CD8-positive, alpha-beta memory T cell (primary cell): ENCODE measurements around the gene PRRC2B. TPM values are rescaled to one million over a fixed set of nuclear protein-coding genes. Genes with fewer than 3 reads are reported as not detected.
A peak's percentile ranks its signal among the peaks of the same experiment; 100 is the strongest.
"Not testable (repeated sequence)": the region's sequence is repeated elsewhere in the genome, so short reads cannot be mapped to it uniquely, and the experiment has no call there.

Experiments used
- CTCF ChIA-PET: fragments of 350-600 bp; sonication (Branson Sonifier 250); formaldehyde crosslinking; loops from one replicate; lab custom pipeline; 2021; ENCODE audit warnings: antibody characterized with exemption; lab: Charles Lee
- POLR2A ChIA-PET: fragments of 350-600 bp; sonication (Branson Sonifier 250); formaldehyde crosslinking; loops from one replicate; lab custom pipeline; 2021; ENCODE audit warnings: antibody characterized with exemption; lab: Charles Lee
- DNase-seq, 5 donors: peaks; one replicate each; pipeline versions ENCODE4 v3.0.0 to v3.0.0-alpha.2; 2020 to 2022; ENCODE audit warnings: mixed read lengths in 1 of 5
- H3K27ac ChIP-seq: one replicate; pipeline ENCODE4 v1.7.0; 2013; ENCODE audit warnings: low read depth, mild to moderate bottlenecking, low read length, moderate library complexity
- H3K27me3 ChIP-seq: 2 replicates; pipeline ENCODE4 v1.7.0; 2013; ENCODE audit warnings: low read length, mild to moderate bottlenecking; ENCODE audit not compliant: insufficient read depth, poor library complexity, severe bottlenecking
- H3K36me3 ChIP-seq: 2 replicates; pipeline ENCODE4 v1.7.0; 2013; ENCODE audit warnings: mild to moderate bottlenecking, low read length, moderate library complexity; ENCODE audit not compliant: insufficient read depth
- H3K4me1 ChIP-seq: 2 replicates; pipeline ENCODE4 v1.7.0; 2013; ENCODE audit warnings: mild to moderate bottlenecking, low read length, moderate library complexity; ENCODE audit not compliant: insufficient read depth
- H3K4me3 ChIP-seq: 2 replicates; pipeline ENCODE4 v1.7.0; 2013; ENCODE audit warnings: mild to moderate bottlenecking, low read length
- H3K9me3 ChIP-seq: 2 replicates; pipeline ENCODE4 v1.7.0; 2013; ENCODE audit warnings: mild to moderate bottlenecking, low read length
- H3K27ac Mint-ChIP-seq, 8 donors: one replicate each; pipeline ENCODE4 v1.8.0; 2020 to 2021; ENCODE audit warnings: mixed read lengths in 8 of 8, mild to moderate bottlenecking in 6 of 8, inconsistent platforms in 3 of 8, moderate library complexity in 3 of 8
- H3K27me3 Mint-ChIP-seq, 2 donors: one replicate each; pipeline ENCODE4 v1.8.0; 2020 to 2021; ENCODE audit warnings: mixed read lengths in 2 of 2, mild to moderate bottlenecking in 1 of 2, moderate library complexity in 1 of 2
- H3K36me3 Mint-ChIP-seq, 3 donors: one replicate each; pipeline ENCODE4 v1.8.0; 2020 to 2021; ENCODE audit warnings: mixed read lengths in 3 of 3, inconsistent platforms in 1 of 3, mild to moderate bottlenecking in 1 of 3
- H3K4me1 Mint-ChIP-seq, 3 donors: one replicate each; pipeline ENCODE4 v1.8.0; 2020 to 2021; ENCODE audit warnings: mixed read lengths in 3 of 3, inconsistent platforms in 1 of 3, mild to moderate bottlenecking in 1 of 3
- H3K4me3 Mint-ChIP-seq, 7 donors: one replicate each; pipeline ENCODE4 v1.8.0; 2020 to 2021; ENCODE audit warnings: mixed read lengths in 7 of 7, mild to moderate bottlenecking in 6 of 7, moderate library complexity in 4 of 7, inconsistent platforms in 2 of 7
- H3K9me3 Mint-ChIP-seq, 5 donors: one replicate each; pipeline ENCODE4 v1.8.0; 2020 to 2022; ENCODE audit warnings: mixed read lengths in 5 of 5, mild to moderate bottlenecking in 3 of 5, moderate library complexity in 2 of 5, inconsistent platforms in 1 of 5
- polyA plus RNA-seq: library from polyadenylated mRNA; unstranded; fragments of 300-500 nt; fragmentation: Illumina TruSeq; gene quantifications from one replicate; pipeline ENCODE4 v1.2.3, GENCODE V29; 2021
- total RNA-seq, 2 experiments: library from RNA; stranded (reverse); gene quantifications; one replicate each; pipeline ENCODE4 v1.2.3, GENCODE V29; 2021

Gene PRRC2B
- total and polyA plus RNA-seq, 3 experiments from 2014 or later, result 42.1 to 146 (median 146) TPM

DNA sequence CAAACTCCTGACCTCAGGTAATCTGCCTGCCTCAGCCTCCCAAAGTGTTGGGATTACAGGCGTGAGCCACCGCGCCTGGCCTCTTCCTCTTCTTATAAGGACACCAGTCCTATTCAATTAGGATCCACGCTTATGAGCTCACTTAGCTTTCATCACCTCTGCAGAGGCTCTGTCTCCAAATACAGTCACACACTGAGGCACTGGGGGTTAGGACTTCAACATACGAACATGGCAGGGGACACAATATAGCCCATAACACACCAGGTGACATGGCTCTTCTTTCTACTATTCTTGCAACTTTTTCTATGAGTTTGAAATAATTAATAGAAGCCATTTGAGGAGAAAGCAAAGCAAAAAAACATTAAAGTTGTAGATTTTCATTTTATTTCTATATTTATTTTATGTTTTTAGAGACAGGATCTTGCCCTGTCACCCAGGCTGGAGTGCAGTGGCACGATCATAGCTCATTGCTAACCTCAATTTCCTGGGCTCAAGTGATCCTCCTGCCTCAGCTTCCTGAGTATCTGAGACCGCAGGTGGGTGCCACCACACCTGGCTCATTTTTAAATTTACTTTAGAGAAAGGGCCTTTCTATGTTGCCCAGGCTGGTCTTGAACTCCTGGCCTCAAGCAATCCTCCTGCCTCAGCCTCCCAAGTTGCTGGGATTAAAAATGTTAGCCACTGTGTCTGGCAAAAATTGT, 145.5 kb downstream of the PRRC2B start:
- H3K4me3 ChIP-seq, result no peak overlapping the region
- no peaks in the 10 kb centered on the region for H3K36me3 ChIP-seq
- H3K36me3 Mint-ChIP-seq, result peaks cover 0 to 12% (median 5%) of the 10 kb centered on the region in 3 donors
- H3K27me3 Mint-ChIP-seq, result peaks cover 0 to 2% of the 10 kb centered on the region in 2 donors
- peaks cover 12% of the 10 kb centered on the region for H3K9me3 ChIP-seq
- H3K9me3 Mint-ChIP-seq, result peaks cover 0 to 19% (median 17%) of the 10 kb centered on the region in 5 donors
- H3K27me3 ChIP-seq, result no peaks in the 10 kb centered on the region
- peaks cover 44% of the 10 kb centered on the region for H3K4me1 ChIP-seq
- H3K27ac Mint-ChIP-seq, result peak overlapping the region; percentile 26 to 94 (median 88)
- H3K27ac ChIP-seq, result no peak overlapping the region
- H3K4me1 Mint-ChIP-seq, result peaks cover 27 to 46% (median 33%) of the 10 kb centered on the region in 3 donors
- H3K4me3 Mint-ChIP-seq, result peak overlapping the region; percentile 32 to 85 (median 63)
- DNase-seq, result peak in 4 of 5 donors; percentile 13 to 45 (median 36)
- CTCF ChIA-PET, result no interaction called here
- POLR2A ChIA-PET, result interaction anchor here (0.6 to 0.7 kb wide), 2 partner anchors 166 to 271 kb away, joined by 3 to 6 read pairs; no protein-coding TSS in a partner anchor

DNA sequence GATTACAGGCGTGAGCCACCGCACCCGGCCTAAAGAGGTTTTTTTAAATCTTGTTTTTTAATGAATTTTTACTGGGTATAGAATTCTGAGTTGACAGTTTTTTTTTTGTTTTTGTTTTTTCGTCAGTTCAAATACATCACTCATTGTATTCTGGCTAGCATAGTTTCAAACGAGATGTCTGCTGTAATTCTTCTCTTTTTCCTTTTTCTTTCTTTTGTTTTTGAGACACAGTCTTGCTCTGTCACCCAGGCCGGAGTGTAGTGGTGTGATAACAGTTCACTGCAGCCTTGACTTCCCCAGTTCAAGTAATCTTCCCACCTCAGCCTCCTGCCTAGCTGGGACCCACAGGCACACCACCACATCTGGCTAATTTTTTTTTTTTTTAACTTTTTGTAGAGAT, 149.3 kb downstream of the PRRC2B start:
- peaks cover under 1 to 28% (median 20%) of the 10 kb centered on the region in 5 donors for H3K9me3 Mint-ChIP-seq
- no peak for DNase-seq
- Histone ChIP-seq H3K36me3 (no peaks in the 10 kb centered on the region), H3K4me3 (no peak overlapping the region), H3K27ac (no peak overlapping the region), H3K9me3 (peaks cover 14% of the 10 kb centered on the region), H3K27me3 (peaks cover 7% of the 10 kb centered on the region), H3K4me1 (peaks cover 27% of the 10 kb centered on the region)
- peaks cover 15 to 16% of the 10 kb centered on the region in 2 donors for H3K27me3 Mint-ChIP-seq
- ChIA-PET CTCF (no interaction called here), POLR2A (no interaction called here)
- no peak overlapping the region for H3K27ac Mint-ChIP-seq
- peak overlapping the region in 1 of 7 donors; percentile 25 for H3K4me3 Mint-ChIP-seq
- peaks cover 27 to 43% (median 34%) of the 10 kb centered on the region in 3 donors for H3K4me1 Mint-ChIP-seq
- peaks cover 0 to 20% (median 7%) of the 10 kb centered on the region in 3 donors for H3K36me3 Mint-ChIP-seq

GRCh38 chr9:131545003-131545785, 151.3 kb downstream of the PRRC2B start, which contains the start of gene PRRT1B:
PRRT1B (plus strand) TSS chr9:131545523; CDS start chr9:131545616, 93 bp downstream.
- Mint-ChIP-seq H3K4me3 (peak within 1 kb of the TSS; percentile 52 to 91 (median 81)), H3K27me3 (peaks cover 36% of the 10 kb centered on the region in 2 donors), H3K36me3 (peaks cover 0 to 27% (median 7%) of the 10 kb centered on the region in 3 donors), H3K27ac (peak within 1 kb of the TSS in 1 of 8 donors; percentile 39), H3K9me3 (peaks cover 8 to 33% (median 20%) of the 10 kb centered on the region in 5 donors), H3K4me1 (peaks cover 21 to 34% (median 24%) of the 10 kb centered on the region in 3 donors)
- H3K36me3 ChIP-seq, result no peaks in the 10 kb centered on the region
- peaks cover 7% of the 10 kb centered on the region for H3K27me3 ChIP-seq
- H3K4me1 ChIP-seq, result peaks cover 8% of the 10 kb centered on the region
- CTCF ChIA-PET, result interaction anchor here (1.2 kb wide), 1 partner anchor 14 kb away, joined by 3 read pairs; no protein-coding TSS in a partner anchor
- no peak within 1 kb of the TSS for H3K4me3 ChIP-seq
- POLR2A ChIA-PET, result no interaction called here
- no peak within 1 kb of the TSS for H3K27ac ChIP-seq
- DNase-seq, result no peak
- H3K9me3 ChIP-seq, result peaks cover 14% of the 10 kb centered on the region

GRCh38 chr9:131545786-131546335, 152.0 kb downstream of the PRRC2B start:
- DNase-seq, result no peak
- Histone ChIP-seq H3K4me3 (no peak overlapping the region), H3K9me3 (peaks cover 14% of the 10 kb centered on the region), H3K36me3 (no peaks in the 10 kb centered on the region), H3K27me3 (peaks cover 7% of the 10 kb centered on the region), H3K27ac (no peak overlapping the region), H3K4me1 (peaks cover 4% of the 10 kb centered on the region)
- CTCF ChIA-PET, result interaction anchor here (1.3 kb wide), 1 partner anchor 13 kb away, joined by 4 read pairs; no protein-coding TSS in a partner anchor
- peaks cover 39 to 40% of the 10 kb centered on the region in 2 donors for H3K27me3 Mint-ChIP-seq
- H3K4me3 Mint-ChIP-seq, result peak overlapping the region in 6 of 7 donors; percentile 37 to 84 (median 60)
- H3K27ac Mint-ChIP-seq, result no peak overlapping the region
- POLR2A ChIA-PET, result interaction anchor here (0.8 kb wide), 1 partner anchor 14 kb away, joined by 3 read pairs; no protein-coding TSS in a partner anchor
- peaks cover 8 to 33% (median 20%) of the 10 kb centered on the region in 5 donors for H3K9me3 Mint-ChIP-seq
- peaks cover 15 to 27% (median 17%) of the 10 kb centered on the region in 3 donors for H3K4me1 Mint-ChIP-seq
- H3K36me3 Mint-ChIP-seq, result peaks cover 0 to 27% (median 7%) of the 10 kb centered on the region in 3 donors

DNA sequence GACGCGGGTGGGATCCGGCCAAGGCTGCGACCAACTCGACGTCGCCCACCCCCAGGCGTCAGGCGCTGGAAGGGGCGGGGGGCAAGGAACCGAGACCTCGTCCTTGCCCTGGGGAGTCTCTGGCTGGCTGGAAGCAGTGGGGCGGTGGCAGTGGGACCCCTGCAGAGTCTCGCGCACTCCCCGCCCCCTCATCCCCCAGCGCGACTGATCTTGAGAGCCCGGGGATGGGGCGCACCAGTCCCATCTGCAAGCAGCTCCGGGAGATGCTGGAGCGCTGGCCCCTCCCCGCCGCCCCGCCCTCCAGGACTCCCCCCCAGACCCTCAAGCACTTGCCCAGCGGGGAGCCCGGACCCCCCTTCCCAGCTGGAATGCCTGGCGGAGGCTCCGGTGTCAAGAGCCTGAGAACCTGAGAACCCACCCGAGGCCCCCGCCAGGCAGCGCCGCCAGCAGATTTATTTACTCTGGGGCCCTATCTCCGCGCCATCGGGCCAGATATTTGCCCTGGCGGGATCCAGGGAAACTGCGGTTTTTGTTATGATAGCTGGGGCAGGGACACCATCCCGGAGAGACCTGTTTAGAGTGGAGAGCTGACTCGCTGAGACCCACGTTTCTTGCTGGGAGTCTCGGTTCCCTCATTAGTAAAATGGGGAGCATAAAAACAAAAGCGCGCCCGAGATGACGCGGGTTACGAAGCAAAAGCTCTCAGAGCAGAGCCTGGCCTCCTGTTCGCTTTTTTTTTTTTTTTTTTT, 152.6 kb downstream of the PRRC2B start:
- peak overlapping the region; percentile 53 for H3K4me3 ChIP-seq
- POLR2A ChIA-PET, result interaction anchor here (0.7 to 0.8 kb wide), 2 partner anchors 13 to 151 kb away, joined by 3 to 7 read pairs; no protein-coding TSS in a partner anchor
- Mint-ChIP-seq H3K9me3 (peaks cover 8 to 33% (median 20%) of the 10 kb centered on the region in 5 donors), H3K4me1 (peaks cover 14 to 27% (median 16%) of the 10 kb centered on the region in 3 donors), H3K4me3 (peak overlapping the region; percentile 80 to 91 (median 84)), H3K27me3 (peaks cover 39 to 40% of the 10 kb centered on the region in 2 donors), H3K36me3 (peaks cover 0 to 27% (median 7%) of the 10 kb centered on the region in 3 donors), H3K27ac (peak overlapping the region in 3 of 8 donors; percentile 57 to 91 (median 73))
- peaks cover 14% of the 10 kb centered on the region for H3K9me3 ChIP-seq
- DNase-seq, result no peak
- peaks cover 7% of the 10 kb centered on the region for H3K27me3 ChIP-seq
- CTCF ChIA-PET, result interaction anchor here (0.6 to 1.4 kb wide), 4 partner anchors 12 to 121 kb away, joined by 3 to 4 read pairs (median 4); no protein-coding TSS in a partner anchor
- H3K36me3 ChIP-seq, result no peaks in the 10 kb centered on the region
- peaks cover 4% of the 10 kb centered on the region for H3K4me1 ChIP-seq
- H3K27ac ChIP-seq, result no peak overlapping the region

- Mint-ChIP-seq H3K27me3 (peaks cover 49 to 60% of the 10 kb centered on the region in 2 donors), H3K27ac (peak overlapping the region in 1 of 8 donors; percentile 15), H3K36me3 (peaks cover 0 to 15% (median 3%) of the 10 kb centered on the region in 3 donors), H3K9me3 (peaks cover 3 to 16% (median 8%) of the 10 kb centered on the region in 5 donors), H3K4me1 (peaks cover 14 to 27% (median 16%) of the 10 kb centered on the region in 3 donors)
- H3K27me3 ChIP-seq, result peaks cover 12% of the 10 kb centered on the region
- CTCF ChIA-PET, H3K36me3 ChIP-seq, H3K4me1 ChIP-seq, H3K4me3 Mint-ChIP-seq, H3K4me3 ChIP-seq, H3K9me3 ChIP-seq, POLR2A ChIA-PET, H3K27ac ChIP-seq, DNase-seq: not testable (repeated sequence)
These were observed 155.3 kb downstream of the PRRC2B start for GRCh38 chr9:131549186-131549585.
